ENCODE results near the gene BABAM2.

BABAM2 gene

DNA sequence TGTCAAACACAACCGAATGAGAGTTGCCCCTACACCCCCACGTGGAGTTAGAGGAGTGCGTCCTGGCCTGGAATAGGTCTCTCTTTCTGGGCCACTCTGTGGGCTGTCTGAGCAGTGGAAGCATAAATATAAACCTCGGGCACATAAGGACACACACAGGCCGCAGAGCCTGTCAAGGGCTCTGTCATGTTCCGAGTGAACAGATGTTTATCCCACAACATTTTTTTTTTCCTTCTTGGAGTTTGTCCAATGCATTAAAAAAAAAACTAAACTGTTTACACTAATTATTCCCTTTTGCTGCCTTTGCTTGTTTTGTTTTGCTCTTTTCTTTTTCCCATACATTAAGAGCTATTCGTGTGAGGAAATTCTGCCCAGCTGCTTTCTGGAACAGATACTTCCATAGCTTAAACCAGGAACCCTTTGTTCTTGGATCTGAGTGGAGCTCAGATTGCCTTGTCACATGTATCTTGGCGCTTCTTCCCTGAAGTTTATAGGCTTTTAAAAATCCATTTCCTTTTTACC is 273.8 kb downstream of the BABAM2 start:
- no peak overlapping the region for H3K4me3 ChIP-seq (ENCODE audit: low read depth, low read length)
- no peak for DNase-seq (ENCODE audit: low read depth)
- TF ChIP-seq, protein P1, sequence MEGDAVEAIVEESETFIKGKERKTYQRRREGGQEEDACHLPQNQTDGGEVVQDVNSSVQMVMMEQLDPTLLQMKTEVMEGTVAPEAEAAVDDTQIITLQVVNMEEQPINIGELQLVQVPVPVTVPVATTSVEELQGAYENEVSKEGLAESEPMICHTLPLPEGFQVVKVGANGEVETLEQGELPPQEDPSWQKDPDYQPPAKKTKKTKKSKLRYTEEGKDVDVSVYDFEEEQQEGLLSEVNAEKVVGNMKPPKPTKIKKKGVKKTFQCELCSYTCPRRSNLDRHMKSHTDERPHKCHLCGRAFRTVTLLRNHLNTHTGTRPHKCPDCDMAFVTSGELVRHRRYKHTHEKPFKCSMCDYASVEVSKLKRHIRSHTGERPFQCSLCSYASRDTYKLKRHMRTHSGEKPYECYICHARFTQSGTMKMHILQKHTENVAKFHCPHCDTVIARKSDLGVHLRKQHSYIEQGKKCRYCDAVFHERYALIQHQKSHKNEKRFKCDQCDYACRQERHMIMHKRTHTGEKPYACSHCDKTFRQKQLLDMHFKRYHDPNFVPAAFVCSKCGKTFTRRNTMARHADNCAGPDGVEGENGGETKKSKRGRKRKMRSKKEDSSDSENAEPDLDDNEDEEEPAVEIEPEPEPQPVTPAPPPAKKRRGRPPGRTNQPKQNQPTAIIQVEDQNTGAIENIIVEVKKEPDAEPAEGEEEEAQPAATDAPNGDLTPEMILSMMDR (IDR thresholded peaks at IDR 0.05; ENCODE audit: low read depth, low read length, missing control alignments): no peak

DNA sequence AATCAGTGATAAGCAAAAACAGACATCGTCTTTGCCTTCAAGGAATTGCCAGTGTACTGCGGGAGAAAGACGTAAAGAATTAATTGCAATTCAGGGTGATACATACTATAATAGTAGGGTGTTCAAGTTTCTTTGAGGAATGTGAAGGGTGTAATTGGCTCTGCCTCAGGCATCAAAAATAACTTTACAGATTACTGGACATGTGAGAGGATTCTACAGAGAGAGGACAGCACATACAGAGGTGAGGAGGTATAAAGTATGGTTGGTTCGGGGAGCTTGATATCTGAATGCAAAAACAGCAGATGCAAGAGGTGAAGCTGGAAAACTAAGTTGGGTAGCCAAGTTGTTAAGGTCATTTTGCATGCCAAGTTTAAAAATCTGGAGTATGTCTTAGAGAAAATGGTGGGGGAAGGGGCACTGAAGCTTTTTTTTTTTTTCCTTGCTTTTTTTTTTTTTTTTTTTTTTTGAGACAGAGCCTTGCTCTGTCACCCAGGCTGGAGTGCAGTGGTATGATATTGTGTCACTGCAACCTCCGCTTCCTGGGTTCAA is 274.6 kb downstream of the BABAM2 start:
- DNase-seq (ENCODE audit: low read depth): no peak
- no peak overlapping the region for H3K4me3 ChIP-seq (ENCODE audit: low read depth, low read length)
- TF ChIP-seq, protein P1 (IDR thresholded peaks at IDR 0.05; ENCODE audit: low read depth, low read length, missing control alignments): no peak

DNA sequence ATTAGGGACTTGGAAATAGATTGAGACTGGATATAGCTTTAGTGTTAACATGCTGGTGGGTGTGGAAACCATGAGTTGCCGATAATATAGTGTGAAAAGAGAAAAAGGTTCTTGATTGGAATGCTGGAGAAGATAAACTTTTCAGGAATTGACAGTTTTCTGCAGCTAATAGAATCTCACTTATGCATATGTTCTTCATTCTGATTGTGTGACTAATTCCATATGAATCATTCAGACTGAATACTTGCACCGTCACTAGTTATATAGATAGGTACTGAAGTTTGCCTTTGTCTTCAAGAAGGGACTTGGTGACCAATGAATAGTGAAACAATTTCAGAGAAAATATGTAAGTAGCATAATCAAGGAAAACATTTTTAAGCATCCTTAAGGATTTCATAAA is 276.4 kb downstream of the BABAM2 start:
- DNase-seq (ENCODE audit: low read depth): no peak
- TF ChIP-seq, protein P1 (IDR thresholded peaks at IDR 0.05; ENCODE audit: low read depth, low read length, missing control alignments): no peak
- no peak overlapping the region for H3K4me3 ChIP-seq (ENCODE audit: low read depth, low read length)

DNA sequence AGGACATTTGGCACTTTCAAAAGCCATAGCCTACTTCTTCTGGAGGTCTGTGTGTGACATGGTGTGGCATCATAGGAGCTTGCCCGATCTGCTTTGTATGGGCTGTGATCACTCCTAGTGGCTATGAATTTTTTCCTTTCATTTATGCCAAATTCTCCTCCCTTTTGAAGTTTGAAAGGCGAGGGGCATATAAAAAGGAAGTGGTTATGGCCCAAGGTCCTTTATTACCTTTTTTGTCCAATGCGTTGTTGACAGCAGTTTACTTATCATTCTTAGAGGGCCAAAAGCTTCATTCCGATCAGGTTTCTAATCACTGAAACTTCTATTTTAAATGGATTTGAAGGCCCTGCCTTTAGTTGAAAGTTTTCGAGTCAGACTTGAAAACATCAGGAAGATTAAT is 277.8 kb downstream of the BABAM2 start:
- no peak for DNase-seq (ENCODE audit: low read depth)
- TF ChIP-seq, protein P1 (IDR thresholded peaks at IDR 0.05; ENCODE audit: low read depth, low read length, missing control alignments): no peak
- no peak overlapping the region for H3K4me3 ChIP-seq (ENCODE audit: low read depth, low read length)

DNA sequence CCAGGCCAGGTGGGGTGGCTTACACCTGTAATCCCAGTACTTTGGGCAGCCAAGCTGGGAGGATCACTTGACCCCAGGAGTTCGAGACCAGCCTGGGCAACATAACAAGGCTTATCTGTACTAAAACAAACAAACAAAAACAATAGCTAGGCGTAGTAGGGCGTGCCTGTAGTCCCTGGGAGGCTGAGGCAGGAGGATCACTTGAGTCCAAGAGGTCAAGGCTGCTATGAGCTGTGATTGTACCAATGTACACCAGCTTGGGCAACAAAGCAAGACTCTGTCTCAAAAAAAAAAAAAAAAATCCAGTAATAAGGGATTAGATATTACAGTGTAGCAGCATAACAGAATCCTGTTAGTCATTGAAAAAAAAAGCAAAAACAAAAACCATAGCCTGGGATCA is 279.0 kb downstream of the BABAM2 start:
- TF ChIP-seq, protein P1 (IDR thresholded peaks at IDR 0.05; ENCODE audit: low read depth, low read length, missing control alignments): no peak
- no peak for DNase-seq (ENCODE audit: low read depth)
- no peak overlapping the region for H3K4me3 ChIP-seq (ENCODE audit: low read depth, low read length)

DNA sequence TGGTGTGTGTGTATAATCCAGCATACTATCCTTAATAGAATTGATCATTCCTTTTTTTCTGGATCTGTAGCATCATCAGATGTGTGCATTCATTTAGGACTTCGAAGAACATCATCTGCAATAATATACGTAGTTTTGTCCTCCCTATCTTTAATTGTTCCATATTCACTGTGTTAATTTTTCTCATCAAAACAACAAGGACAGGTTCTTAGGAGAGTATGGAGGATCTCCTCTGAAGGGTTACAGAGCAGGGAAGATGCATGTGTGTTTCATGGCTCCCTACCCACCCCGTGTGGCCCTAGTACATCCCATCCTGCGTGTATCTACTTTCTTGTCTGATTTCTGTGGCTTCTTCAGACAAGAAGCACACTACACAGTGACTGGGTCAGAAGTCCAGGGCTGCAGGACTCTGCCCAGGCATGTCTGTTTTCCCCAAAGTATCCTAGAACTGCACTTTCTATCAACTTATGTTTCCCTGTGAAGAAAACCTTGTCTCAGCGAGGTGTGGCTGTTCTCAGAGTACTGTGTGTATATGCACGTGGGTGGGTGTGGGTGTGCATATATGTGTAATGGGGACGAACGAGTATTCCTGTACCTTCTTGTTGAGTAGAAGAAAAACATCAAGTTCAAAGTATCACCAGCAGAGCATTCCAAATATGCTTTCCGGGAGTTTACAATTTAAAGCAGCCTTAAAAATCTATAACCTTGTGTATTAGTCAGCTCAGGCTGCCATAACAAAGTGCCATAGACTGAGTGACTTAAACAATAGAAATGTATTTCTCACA is 281.8 kb downstream of the BABAM2 start:
- no peak for DNase-seq (ENCODE audit: low read depth)
- H3K4me3 ChIP-seq (ENCODE audit: low read depth, low read length): no peak overlapping the region
- TF ChIP-seq, protein P1 (IDR thresholded peaks at IDR 0.05; ENCODE audit: low read depth, low read length, missing control alignments): no peak
